ENCODE data around the gene FOXO4. TPM values are rescaled to one million over a fixed set of nuclear protein-coding genes. Genes with fewer than 3 reads are reported as not detected.

The FOXO4 gene
- total RNA-seq, 4 donors from 2014 or later: 28.2 to 45.0 (median 35.3) TPM

DNA sequence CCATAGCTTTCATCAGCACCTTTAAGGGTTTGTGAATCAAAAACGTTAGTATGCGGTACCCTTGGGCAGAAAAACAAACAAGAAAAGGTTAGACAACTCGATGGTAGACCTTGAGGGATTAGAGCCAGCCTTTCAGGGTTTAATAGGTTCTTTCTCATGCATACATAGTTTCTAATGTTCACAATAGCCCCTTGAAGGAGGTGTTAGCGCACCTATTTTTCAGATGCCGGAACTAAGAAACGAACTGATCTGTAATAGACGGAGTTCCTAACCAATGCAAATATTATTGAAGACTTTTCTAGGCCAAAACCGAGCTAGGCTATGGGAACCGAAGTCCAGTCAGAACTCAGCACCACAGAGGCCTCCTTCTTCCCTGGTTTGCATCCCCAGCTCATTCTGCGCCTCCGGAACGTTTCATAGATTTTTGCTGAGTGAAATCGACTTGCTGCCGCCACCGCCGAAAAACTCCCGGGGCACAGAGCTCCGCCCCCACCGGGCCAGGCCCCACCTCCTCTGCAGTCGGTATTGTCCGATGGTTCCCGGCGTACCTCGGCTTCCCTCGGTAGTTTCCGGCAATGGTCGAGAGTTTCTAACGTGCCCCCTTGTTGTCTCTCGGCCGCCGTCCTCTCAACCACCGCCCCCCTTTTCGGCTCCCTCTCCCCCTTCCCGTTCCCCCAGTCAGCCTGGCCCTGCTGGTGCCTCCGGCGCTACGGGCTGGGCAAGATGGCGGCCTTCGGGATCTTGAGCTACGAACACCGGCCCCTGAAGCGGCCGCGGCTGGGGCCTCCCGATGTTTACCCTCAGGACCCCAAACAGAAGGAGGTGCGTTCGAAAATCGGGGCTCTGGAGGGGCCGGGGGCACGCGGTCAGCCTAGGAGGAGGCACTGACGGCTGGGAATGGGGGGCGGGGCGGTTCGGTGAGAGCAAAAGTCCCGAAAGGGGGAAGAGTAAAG is 22.7 kb downstream of the FOXO4 start, which contains the start of gene MED12:
Gene MED12, plus strand, starts transcription at position 565 of the 953 bp plus-strand sequence. Its CDS starts 159 bp downstream, at position 724.
- TF ChIP-seq, protein P1, sequence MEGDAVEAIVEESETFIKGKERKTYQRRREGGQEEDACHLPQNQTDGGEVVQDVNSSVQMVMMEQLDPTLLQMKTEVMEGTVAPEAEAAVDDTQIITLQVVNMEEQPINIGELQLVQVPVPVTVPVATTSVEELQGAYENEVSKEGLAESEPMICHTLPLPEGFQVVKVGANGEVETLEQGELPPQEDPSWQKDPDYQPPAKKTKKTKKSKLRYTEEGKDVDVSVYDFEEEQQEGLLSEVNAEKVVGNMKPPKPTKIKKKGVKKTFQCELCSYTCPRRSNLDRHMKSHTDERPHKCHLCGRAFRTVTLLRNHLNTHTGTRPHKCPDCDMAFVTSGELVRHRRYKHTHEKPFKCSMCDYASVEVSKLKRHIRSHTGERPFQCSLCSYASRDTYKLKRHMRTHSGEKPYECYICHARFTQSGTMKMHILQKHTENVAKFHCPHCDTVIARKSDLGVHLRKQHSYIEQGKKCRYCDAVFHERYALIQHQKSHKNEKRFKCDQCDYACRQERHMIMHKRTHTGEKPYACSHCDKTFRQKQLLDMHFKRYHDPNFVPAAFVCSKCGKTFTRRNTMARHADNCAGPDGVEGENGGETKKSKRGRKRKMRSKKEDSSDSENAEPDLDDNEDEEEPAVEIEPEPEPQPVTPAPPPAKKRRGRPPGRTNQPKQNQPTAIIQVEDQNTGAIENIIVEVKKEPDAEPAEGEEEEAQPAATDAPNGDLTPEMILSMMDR (IDR thresholded peaks at IDR 0.05): no peak
- TF ChIP-seq POLR2AphosphoS5 (IDR thresholded peaks at IDR 0.05): peak; percentile 44 to 52
- no peak for TF ChIP-seq POLR2A (IDR thresholded peaks at IDR 0.05; ENCODE audit: low read depth)
- no peak for TF ChIP-seq EP300 (IDR thresholded peaks at IDR 0.05)
- intact Hi-C loops (cut with DNase I): no loop called here
- DNase-seq (ENCODE audit: extremely low spot score): peak; percentile 95
- Histone ChIP-seq H3K36me3 (peaks cover 9 to 33% (median 30%) of the 10 kb centered on the region in 4 donors), H3K4me1 (peaks cover 6 to 19% (median 18%) of the 10 kb centered on the region in 4 donors), H3K27ac (replicated peaks in 1 of 4) (peak within 1 kb of the TSS; percentile 73 to 84 (median 82)), H3K9me3 (no peaks in the 10 kb centered on the region), H3K27me3 (no peaks in the 10 kb centered on the region), H3K4me3 (peak within 1 kb of the TSS; percentile 60 to 71 (median 64))
- WGBS: 51% methylated on average over 56 of the region's 56 CpGs

DNA sequence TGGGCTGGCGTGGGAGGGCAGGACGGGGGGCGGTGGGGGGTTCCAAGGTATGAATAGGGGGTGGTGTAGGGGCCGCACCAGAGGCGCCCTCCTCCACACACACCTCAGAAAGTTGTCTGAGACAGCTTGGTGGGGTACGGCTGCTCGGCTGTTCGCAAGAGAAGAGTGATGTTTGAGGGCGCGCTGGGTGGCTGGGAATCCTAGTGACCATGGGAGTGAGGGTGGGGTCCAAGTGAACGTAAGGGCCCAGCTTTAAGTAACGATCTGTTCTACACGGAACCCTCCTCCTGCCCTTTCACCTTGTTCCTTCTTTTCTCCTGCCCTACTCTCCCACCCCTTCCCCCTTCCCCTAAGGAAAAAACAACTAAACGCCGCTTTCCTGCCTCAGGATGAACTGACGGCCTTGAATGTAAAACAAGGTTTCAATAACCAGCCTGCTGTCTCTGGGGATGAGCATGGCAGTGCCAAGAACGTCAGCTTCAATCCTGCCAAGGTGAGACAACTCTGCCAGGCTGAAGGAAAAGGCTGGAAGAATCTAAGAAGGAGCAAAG is 23.4 kb downstream of the FOXO4 start:
- no peak for DNase-seq (ENCODE audit: extremely low spot score)
- TF ChIP-seq POLR2A (IDR thresholded peaks at IDR 0.05; ENCODE audit: low read depth): no peak
- TF ChIP-seq POLR2AphosphoS5 (IDR thresholded peaks at IDR 0.05): no peak
- TF ChIP-seq EP300 (IDR thresholded peaks at IDR 0.05): no peak
- TF ChIP-seq, protein P1 (IDR thresholded peaks at IDR 0.05): no peak
- H3K36me3 ChIP-seq: peaks cover 11 to 40% (median 38%) of the 10 kb centered on the region in 4 donors
- peak overlapping the region; percentile 60 to 71 (median 64) for H3K4me3 ChIP-seq
- intact Hi-C loops (cut with DNase I): no loop called here
- 39% methylated on average over 17 of the region's 17 CpGs for WGBS
- no peaks in the 10 kb centered on the region for H3K9me3 ChIP-seq
- H3K27ac ChIP-seq (replicated peaks in 1 of 4): peak overlapping the region; percentile 73 to 84 (median 82)
- H3K27me3 ChIP-seq: no peaks in the 10 kb centered on the region
- peaks cover 6 to 19% (median 18%) of the 10 kb centered on the region in 4 donors for H3K4me1 ChIP-seq

DNA sequence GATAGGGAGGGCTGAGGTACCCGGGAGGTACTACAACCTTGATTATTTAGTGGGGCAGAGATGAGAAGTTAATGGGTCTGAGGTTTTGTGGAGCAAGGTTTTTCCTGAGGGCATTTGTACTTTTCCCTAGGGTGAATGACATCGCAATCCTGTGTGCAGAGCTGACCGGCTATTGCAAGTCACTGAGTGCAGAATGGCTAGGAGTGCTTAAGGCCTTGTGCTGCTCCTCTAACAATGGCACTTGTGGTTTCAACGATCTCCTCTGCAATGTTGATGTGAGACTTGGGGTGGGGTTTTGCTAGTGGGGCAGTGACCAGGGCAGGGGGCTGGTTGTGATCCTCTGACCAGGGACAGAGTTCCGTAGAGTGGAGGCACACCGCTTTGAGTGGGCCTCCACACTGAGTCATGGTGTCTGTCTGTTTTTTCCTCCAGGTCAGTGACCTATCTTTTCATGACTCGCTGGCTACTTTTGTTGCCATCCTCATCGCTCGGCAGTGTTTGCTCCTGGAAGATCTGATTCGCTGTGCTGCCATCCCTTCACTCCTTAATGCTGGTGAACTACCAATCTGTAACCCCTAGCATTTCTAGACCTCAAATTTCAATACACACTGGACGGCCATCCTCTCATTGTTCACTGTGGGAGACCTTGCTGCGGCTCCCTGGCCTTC is 32.6 kb downstream of the FOXO4 start:
- Histone ChIP-seq H3K4me1 (peaks cover 0 to 8% (median 2%) of the 10 kb centered on the region in 4 donors), H3K4me3 (no peak overlapping the region), H3K9me3 (no peaks in the 10 kb centered on the region), H3K36me3 (peaks cover 9 to 97% (median 95%) of the 10 kb centered on the region in 4 donors), H3K27ac (replicated peaks in 1 of 4) (no peak overlapping the region), H3K27me3 (no peaks in the 10 kb centered on the region)
- no peak for TF ChIP-seq EP300 (IDR thresholded peaks at IDR 0.05)
- TF ChIP-seq POLR2AphosphoS5 (IDR thresholded peaks at IDR 0.05): no peak
- TF ChIP-seq POLR2A (IDR thresholded peaks at IDR 0.05; ENCODE audit: low read depth): no peak
- TF ChIP-seq, protein P1 (IDR thresholded peaks at IDR 0.05): no peak
- 83% methylated on average over 11 of the region's 12 CpGs for WGBS
- intact Hi-C loops (cut with DNase I): loop anchor here (10.0 kb wide), 3 partner anchors 57 to 133 kb away; partner anchors contain the start of gene ZMYM3
- no peak for DNase-seq (ENCODE audit: extremely low spot score)

DNA sequence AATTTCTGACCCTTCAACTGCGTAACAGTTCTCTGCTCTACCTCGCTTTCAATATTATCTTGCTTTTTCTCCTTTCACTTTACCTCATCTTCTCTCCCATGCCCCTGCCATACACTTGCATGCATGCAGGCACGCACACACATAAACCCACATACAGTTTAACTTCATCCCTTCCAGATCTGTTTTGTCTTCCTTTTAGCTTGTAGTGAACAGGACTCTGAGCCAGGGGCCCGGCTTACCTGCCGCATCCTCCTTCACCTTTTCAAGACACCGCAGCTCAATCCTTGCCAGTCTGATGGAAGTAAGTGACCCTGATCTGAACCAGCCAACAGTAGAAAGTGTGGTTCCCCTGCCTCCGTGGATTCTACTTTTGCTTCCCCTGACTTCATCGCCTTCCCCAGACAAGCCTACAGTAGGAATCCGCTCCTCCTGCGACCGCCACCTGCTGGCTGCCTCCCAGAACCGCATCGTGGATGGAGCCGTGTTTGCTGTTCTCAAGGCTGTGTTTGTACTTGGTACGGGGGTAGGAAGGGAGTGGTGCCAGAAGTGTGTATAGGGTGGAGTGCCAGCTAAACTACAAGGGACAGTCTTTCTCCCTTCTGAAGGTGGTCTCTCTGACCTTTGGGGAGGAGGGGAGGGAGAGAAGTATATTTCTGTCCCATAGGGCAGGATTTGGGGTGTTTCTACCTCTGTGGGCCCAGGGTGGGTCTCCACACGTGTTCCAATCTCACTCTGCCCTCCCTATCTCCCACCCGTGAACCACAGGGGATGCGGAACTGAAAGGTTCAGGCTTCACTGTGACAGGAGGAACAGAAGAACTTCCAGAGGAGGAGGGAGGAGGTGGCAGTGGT is 33.5 kb downstream of the FOXO4 start:
- peaks cover 7 to 96% (median 92%) of the 10 kb centered on the region in 4 donors for H3K36me3 ChIP-seq
- peaks cover 0 to 8% (median 2%) of the 10 kb centered on the region in 4 donors for H3K4me1 ChIP-seq
- H3K27ac ChIP-seq (replicated peaks in 1 of 4): no peak overlapping the region
- H3K9me3 ChIP-seq: no peaks in the 10 kb centered on the region
- intact Hi-C loops (cut with DNase I): loop anchor here (10.0 kb wide), 3 partner anchors 56 to 134 kb away; partner anchors contain the start of gene ZMYM3
- TF ChIP-seq POLR2AphosphoS5 (IDR thresholded peaks at IDR 0.05): peak in 1 of 2 donors; percentile 37
- TF ChIP-seq POLR2A (IDR thresholded peaks at IDR 0.05; ENCODE audit: low read depth): no peak
- TF ChIP-seq, protein P1 (IDR thresholded peaks at IDR 0.05): peak; percentile 57 to 70 (median 59)
- no peak for TF ChIP-seq EP300 (IDR thresholded peaks at IDR 0.05)
- H3K27me3 ChIP-seq: no peaks in the 10 kb centered on the region
- no peak overlapping the region for H3K4me3 ChIP-seq
- DNase-seq (ENCODE audit: extremely low spot score): no peak
- 35% methylated on average over 18 of the region's 18 CpGs for WGBS

All from esophagus muscularis mucosa (tissue), 4 donors.